ENCODE results near the gene SOBP. TPM values are rescaled to one million over a fixed set of nuclear protein-coding genes. Genes with fewer than 3 reads are reported as not detected.

The SOBP gene
- total and polyA plus RNA-seq, 2 donors (not counting 3 experiments of a cell fraction or from before 2014, with no cell fraction given): 0.35 to 6.6 TPM

GRCh38 chr6:107572886-107573285 is 83.0 kb downstream of the SOBP start:
- FAIRE-seq: no peak
- CTCF ChIA-PET: no interaction called here

More at GRCh38 chr6:107572886-107573285, 83.0 kb downstream of the SOBP start:
- no peaks in the 10 kb centered on the region for H4K20me1 ChIP-seq (replicated peaks; ENCODE audit: control insufficient read depth, extremely low read depth, insufficient read depth, low read length)
- H3K4me2 ChIP-seq (ENCODE audit: insufficient read depth, low read length): no peak overlapping the region
- no peak overlapping the region for H2AFZ ChIP-seq (ENCODE audit: low read depth, low read length)
- no peaks in the 10 kb centered on the region for H3K9me3 ChIP-seq (replicated peaks; ENCODE audit: control insufficient read depth, insufficient read depth, low read length)
- H3K36me3 ChIP-seq (ENCODE audit: control insufficient read depth in 2 of 2, extremely low read depth in 1 of 2, insufficient read depth in 2 of 2, low read length in 2 of 2): no peaks in the 10 kb centered on the region
- no peaks in the 10 kb centered on the region for H3K9me1 ChIP-seq (replicated peaks; ENCODE audit: control insufficient read depth, extremely low read depth, insufficient read depth, low read length)
- H3K27ac ChIP-seq (ENCODE audit: insufficient read depth, low read depth, low read length): no peak overlapping the region
- POLR2A ChIA-PET: no interaction called here
- DNase-seq (ENCODE audit: low read depth, low spot score): no peak
- no peaks in the 10 kb centered on the region for H3K79me2 ChIP-seq (ENCODE audit: control insufficient read depth, insufficient read depth, low read length)
- no peak overlapping the region for H3K9ac ChIP-seq (replicated peaks; ENCODE audit: extremely low read depth, insufficient read depth, low read length)
- no TSS peak for BruUV-seq (replicated peaks)
- no peaks in the 10 kb centered on the region for H3K27me3 ChIP-seq (ENCODE audit: control insufficient read depth in 2 of 2, insufficient read depth in 2 of 2, low read length in 2 of 2)
- H3K4me1 ChIP-seq (ENCODE audit: control insufficient read depth, extremely low read depth, insufficient read depth, low read length): no peaks in the 10 kb centered on the region
- intact Hi-C loops (cut with micrococcal nuclease) (no loop called here), dilution Hi-C loops (cut with MboI; ENCODE audit: extremely low pct_ligation_motif_present, low sequenced_read_pairs) (no loop called here)
- TF ChIP-seq FOS (IDR thresholded peaks at IDR 0.05; ENCODE audit: borderline replicate concordance, insufficient read depth, low read length) (no peak), POLR2AphosphoS5 (IDR thresholded peaks at IDR 0.05; ENCODE audit: insufficient read depth, low read depth, low read length) (no peak), JUN (IDR thresholded peaks at IDR 0.05; ENCODE audit: borderline replicate concordance, insufficient read depth, insufficient read length, low read depth) (no peak), EZH2 (IDR thresholded peaks at IDR 0.05; ENCODE audit: borderline replicate concordance, low read depth, low read length, severe bottlenecking) (no peak), MYC (IDR thresholded peaks at IDR 0.05; ENCODE audit: low read depth, low read length) (no peak), POLR2A (IDR thresholded peaks at IDR 0.05; ENCODE audit: low read depth, low read length) (no peak), GATA2 (IDR thresholded peaks at IDR 0.05; ENCODE audit: insufficient read depth, insufficient read length, low read depth, low read length) (no peak), CTCF (IDR thresholded peaks at IDR 0.05; ENCODE audit: extremely low read depth in 1 of 2, insufficient read depth in 1 of 2, low read depth in 1 of 2, low read length in 2 of 2) (no peak)
- no peak overlapping the region for H3K4me3 ChIP-seq (replicated peaks in 1 of 3; ENCODE audit: insufficient read depth in 1 of 3, low read depth in 1 of 3, low read length in 3 of 3)
